Right renal pelvis (tissue), 4 donors: ENCODE data around the gene AGO3. TPM values are rescaled to one million over a fixed set of nuclear protein-coding genes. Genes with fewer than 3 reads are reported as not detected.

Source experiments
- DNase-seq, 4 donors: peaks; one replicate each; pipeline ENCODE4 v3.0.0-alpha.2; 2013; ENCODE audit warnings: low read depth in 4 of 4, low spot score in 3 of 4, missing footprints in 1 of 4
- polyA plus RNA-seq, 4 donors: library from polyadenylated mRNA; unstranded; fragments of 120-200 nt; gene quantifications; one replicate each; pipeline ENCODE4 v1.2.1, GENCODE V29; 2013; ENCODE audit not compliant: insufficient read length in 4 of 4

The AGO3 gene
- polyA plus RNA-seq, 4 donors: 11.1 to 13.2 (median 12.1) TPM

DNA sequence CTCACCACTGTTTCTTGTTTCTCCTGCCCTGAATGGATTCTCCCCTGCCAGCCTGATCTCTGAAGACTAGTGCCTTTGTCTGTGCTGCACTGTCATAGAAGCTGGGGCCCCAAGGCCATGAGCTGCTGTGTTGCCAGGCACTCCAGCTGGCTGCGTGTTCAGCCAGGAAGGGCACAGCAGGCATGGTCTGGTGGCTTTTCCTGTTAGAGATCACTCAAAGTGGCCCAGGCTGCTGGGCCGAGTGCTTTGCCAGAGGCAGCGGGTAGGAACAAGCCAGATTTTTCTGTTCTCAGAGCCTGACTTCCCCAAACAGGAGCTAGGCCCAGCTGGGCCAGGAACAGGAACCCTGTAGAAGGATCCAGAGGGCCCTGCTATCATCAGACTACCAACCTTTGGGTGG lies 163.0 kb downstream of the AGO3 start:
- no peak for DNase-seq

DNA sequence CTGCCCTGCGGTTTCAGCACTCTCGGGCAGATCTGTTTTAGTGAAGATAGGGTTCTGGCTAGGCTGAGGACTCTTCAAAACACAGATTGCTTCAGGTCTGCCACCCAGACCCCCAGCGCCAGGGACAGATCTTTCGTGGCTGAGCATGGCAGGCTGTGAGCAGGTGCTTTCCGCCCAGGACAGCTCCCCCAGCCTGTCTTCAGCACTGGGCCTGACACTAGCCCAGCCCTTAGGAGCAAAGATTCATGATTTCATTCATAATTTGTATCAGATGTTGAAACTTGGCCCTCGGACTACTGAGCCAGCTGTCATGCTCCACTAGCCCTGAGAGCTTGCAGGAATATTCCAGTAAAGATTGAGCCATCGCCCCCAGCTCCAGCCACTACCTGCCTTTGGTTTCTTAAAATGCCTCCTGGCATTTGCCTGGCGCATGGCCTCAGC lies 163.7 kb downstream of the AGO3 start:
- no peak for DNase-seq

- DNase-seq: no peak
Measured at GRCh38 chr1:36095760-36096405, 165.0 kb downstream of the AGO3 start.

DNA sequence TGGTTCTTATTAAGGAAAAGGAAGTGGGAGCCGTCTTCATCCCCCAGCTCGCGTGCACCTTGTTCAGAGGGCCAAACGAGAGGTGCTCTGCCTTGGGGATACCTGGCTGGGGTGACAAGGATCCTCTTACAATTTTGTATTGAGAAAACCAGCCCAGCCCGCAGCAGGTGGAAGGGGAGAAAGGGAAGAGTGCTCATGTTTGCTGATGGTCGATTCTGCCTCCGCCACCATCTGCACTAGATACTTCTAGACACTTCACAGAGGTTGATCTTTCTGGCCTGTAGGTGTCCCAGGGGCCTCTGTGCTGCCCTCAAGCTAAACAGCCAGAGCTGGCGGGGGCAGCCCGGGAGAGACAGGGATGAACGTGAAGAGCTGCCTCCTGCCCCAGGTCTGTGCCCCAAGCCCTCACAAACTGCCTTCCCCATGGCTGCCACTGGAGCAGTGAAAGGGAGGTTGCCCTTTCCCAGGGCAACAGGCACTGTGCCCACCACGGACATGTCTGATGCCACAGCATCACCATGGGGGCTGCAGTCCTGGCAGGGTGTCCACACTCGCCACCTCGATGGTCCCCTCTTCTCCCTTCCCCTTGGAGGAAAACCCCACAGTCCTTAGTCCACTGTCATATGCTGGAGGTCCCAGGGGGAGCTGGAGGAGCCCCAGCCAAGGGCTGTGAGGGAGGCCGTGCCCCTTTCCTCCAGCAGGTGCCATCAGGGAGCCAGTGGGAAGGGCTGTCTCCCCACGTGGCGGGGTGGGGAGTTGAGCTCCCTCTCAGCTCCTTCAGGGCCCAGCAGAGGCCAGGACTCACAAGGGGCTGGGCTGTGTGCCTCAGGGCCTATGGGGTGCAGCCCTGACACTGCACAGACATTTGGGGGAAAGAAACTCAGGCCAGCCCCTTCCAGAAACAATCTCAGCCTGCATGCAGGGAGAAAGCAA lies 165.9 kb downstream of the AGO3 start:
- no peak for DNase-seq

DNA sequence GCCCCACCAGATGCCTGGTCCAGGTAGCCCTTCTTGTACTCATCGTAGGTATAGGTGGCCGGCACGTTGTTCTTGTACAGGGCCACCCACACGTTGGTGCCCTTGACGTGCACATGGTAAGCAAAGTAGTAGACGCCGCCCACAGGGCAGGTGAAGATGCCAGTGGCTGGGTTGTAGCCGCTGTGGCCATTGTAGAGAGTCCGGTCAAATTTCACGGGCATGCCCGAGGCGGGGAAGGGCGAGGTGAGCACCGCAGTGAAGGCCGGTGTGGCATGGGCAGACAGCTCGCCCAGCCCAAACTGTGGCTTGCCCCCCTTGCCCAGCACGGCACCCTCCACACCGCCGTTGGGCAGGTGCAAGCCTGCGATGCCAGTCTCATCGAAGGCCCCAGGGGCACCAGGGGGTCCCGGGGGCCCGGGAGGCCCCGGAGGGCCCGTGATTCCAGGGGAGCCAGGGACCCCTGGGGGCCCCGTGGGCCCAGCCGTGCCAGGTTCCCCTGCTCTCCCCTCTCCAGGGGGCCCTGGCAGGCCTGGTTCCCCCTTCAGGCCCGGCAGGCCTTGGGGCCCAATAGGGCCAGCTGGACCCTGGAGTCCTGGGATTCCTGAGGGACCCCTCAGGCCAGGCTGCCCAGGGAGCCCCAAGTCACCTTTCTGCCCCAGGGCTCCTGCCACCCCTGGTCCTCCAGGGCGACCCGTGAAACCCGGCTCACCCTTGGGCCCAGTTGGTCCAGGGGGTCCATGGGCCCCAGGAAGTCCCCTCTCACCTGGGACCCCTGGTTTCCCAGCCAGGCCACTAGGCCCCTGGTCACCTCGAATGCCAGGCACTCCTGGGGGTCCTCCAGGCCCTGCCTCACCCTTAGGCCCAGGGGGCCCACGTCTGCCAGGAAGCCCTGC lies 167.0 kb downstream of the AGO3 start:
- no peak for DNase-seq

DNA sequence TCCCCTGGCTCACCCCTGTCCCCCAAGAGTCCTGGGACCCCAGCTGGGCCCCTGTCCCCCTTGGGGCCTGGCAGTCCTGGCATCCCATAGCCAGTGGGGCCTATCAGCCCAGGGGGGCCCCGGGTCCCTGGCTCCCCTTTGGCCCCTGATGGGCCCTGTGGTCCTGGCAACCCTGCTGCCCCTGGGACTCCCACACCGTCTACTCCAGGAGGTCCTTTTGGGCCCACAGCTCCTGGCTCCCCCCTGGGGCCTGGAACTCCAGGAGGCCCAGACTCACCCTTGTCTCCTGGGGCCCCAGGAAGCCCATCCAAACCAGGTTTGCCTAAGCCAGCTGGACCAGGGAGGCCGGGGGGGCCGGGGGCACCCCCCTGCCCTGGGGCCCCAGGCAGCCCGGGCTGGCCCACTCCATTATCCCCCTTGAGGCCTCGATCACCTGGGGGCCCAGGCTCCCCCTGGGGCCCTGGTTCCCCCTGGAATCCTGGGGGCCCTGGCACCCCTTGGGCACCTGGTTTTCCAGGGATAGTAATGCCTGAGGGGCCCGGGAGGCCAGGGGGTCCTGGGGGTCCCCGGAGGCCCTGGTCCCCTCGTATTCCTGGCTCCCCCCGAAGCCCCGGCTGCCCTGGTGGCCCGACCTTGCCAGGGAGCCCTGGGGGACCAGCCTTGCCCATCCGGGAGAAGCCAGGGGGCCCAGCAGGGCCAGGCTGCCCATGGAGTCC lies 167.9 kb downstream of the AGO3 start:
- DNase-seq: no peak

DNA sequence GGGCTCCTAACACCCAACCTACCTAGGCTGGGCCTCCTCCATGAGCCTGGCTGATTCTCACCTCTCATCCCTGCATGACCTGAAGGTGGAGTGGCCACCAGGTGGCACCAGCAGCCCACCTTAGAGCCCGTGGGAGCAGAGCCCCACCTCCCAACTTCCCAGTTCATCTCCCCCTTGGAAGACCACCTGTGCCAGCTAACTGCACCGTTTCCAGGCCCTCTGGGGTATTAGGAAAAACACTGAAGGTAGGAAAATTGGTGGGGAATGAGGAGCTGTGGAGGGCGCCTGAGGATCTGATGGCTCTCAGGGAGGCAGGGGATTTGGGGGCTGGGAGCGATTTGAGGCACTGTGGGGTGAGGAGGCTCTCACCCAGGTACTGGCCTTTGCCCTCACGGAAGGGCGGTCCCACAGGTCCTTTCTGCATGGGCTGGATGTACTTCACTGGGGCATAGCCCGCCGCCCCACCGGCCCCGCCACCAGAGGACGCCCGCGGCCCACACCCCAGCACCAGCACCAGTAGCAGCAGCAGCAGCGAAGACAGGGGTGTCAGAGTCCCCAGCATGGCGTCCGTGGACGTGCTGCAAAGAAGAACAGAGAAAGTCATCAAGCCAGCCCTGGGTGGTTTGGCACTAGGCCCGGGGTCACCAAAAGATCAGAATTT lies 168.9 kb downstream of the AGO3 start:
- peak in 2 of 4 donors; percentile 46 to 65 for DNase-seq

GRCh38 chr1:36100376-36100775 lies 169.5 kb downstream of the AGO3 start:
- DNase-seq: no peak

DNA sequence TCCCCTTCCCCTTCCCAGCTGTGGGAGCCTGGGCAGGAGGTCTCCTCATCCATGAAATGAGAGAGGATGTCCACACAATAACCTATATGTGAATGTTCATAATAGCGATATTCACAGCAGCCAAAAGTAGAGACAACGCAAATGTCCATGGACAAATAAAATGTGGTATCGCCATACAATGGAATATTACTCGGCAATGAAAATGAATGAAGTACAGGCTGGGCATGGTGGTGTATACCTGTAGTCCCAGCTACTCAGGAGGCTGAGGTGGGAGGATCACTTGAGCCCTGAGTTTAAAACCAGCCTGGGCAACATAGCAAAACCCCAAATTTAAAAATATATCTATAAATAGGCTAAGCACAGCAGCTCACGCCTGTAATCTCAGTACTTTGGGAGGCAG lies 170.6 kb downstream of the AGO3 start:
- DNase-seq: no peak

DNA sequence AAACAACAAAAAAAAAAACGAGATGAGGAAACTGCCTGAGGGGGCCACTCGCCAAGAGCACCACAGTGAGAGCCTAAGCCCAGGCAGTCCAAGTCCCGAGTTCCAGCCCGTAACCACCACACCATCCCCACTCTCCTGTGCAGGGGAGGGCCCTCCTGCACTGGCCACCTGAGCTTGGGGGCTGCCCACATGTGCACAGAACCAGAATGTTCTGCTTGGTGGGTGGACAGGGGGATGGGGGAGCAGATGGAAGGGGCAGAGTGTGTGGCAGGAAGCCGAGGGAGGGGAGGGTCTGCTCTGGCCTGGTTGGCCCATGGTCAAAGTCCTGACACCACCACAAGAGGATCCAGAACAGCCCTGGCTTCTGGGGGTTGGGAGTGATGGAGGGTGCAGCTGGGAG lies 175.4 kb downstream of the AGO3 start:
- DNase-seq: no peak

DNA sequence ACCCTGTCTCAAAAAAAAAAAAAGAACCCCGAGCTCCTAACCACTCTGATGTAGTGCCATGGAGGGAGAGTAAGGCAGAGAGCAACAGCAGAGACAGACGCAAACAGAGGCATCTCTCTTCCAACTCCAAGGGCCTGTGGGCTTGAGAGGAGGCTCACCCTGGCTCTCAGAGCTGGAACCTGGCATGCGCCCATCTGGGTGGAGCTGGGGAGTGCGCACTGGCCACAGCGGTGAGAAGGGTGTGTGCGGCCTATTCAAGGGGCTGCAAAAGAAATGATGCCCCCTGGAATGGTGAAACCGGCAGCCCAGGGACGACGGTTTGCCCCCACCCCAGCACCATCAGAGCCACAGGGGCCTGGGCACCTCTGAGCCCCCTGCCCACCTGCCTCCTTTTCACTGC lies 176.5 kb downstream of the AGO3 start:
- DNase-seq: no peak

GRCh38 chr1:36108314-36108713 lies 177.4 kb downstream of the AGO3 start:
- DNase-seq: no peak

DNA sequence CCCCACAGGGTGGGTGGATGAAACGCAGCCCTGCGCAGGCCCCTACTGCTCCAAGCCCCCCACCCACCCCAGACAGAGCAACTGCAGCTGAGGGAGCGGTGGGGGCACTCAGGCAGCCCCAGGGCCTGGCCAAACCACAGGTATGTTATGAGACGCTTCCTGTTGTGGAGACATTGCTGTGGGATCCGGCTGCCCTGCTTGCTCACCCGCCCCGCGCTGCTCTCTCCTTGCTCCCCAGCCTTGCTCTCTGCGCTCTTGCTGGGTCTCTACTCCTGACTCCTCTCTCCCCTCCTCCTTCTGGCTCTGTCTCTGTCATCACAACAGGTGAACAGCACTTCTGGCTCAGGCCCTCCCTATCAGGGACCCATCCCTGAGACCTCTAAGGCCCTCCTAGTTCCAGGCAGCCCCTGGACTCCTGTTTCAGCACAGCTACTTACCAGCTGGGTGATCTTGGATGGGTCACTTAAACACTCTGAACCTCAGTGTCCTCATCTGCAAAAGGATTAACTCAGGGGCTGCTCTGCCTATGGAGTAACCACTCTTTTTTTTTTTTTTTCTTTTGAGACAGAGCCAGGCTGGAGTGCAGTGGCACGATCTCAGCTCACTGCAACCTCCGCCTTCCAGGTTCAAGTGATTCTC lies 178.3 kb downstream of the AGO3 start:
- no peak for DNase-seq

DNA sequence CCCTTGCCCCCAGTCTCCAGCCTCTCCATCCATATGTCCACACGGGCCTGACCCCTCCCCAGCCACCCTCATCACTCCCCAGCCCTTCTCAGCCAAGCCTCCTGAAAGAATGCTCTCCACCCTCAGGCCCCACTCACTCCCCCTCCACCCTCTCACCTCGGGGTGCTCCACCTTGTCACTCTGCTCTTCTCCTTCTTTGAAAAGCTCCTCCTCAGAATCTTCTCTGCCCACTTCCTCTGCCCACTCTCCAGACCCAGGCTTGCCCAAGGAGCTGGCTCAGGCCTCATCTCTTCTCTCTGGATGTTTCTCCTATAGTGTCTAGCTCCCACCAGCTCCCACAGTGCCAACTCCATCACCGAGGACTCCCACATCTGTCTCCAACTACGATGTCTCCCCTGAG lies 180.2 kb downstream of the AGO3 start:
- DNase-seq: no peak

DNA sequence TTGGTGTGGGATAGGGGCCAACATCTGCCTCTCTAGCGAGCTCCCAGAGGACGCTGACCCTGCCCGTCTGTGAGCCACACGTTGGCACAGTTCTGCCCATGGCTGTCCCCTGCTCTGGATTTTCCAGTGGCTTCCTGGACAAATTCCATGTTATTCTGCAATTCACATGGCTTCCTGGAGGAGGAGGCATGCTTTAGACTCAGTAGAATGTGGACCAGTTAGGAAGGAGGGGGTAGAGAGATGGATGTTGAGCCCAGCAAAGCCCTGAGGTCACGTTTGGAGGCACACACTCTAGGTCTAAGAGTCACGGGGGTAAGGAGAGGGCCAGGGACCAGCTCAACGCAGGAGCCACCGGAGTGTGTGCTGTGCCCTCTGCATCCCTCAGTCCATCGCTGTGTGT lies 181.9 kb downstream of the AGO3 start:
- no peak for DNase-seq

- no peak for DNase-seq
Measured at GRCh38 chr1:36114371-36114770, 183.5 kb downstream of the AGO3 start.

DNA sequence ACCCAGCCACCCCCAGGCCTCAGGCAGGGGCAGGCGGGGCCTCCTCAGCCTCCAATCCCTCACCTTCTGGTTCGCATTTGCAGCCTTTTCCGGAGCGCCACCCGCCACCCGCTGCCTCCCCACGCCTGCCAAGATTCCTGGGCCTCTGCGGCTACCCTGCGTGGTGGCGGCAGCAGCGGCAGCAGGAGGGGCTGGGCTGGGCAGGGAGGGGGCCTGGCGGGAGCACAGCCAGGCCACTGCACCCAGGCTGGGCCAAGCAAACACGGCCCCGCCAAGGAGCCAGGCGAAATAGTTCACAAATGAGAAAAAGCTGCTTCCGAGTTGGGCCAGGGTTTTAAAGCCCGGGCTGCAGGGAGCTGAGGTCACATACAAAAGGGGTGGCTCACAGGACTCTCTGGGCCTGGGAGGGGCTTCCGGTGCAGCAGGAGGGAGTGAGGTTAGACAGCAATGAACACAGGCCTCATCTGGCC lies 184.3 kb downstream of the AGO3 start:
- no peak for DNase-seq

GRCh38 chr1:36115931-36116330 lies 185.0 kb downstream of the AGO3 start:
- DNase-seq: no peak

DNA sequence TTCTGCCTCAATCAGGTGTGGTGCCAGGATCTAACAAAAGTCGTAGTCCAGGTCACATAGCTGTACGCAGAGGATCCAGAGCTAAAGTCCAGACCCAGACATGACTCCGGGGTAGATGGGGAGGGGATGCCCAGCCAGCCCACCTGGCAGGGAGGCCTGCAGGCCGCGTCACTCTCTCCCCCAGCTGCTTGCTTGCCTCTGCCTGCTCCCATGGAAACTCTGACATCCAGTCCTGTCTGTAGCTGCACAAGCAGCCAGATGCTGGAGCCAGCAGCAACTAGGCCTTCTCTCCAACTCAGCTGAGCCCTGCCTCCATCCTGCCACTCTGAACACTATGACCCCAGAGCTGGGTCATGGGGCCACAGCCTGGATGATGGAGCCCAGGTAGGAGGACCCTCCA lies 186.0 kb downstream of the AGO3 start:
- DNase-seq: no peak
